Myocyte (in vitro differentiated cells): ENCODE data around the gene ZNF496. TPM values are rescaled to one million over a fixed set of nuclear protein-coding genes. Genes with fewer than 3 reads are reported as not detected.
A peak's percentile ranks its signal among the peaks of the same experiment; 100 is the strongest.

Experiments used
- DNase-seq: peaks from one replicate; pipeline ENCODE4 v3.0.0-alpha.2; 2012; ENCODE audit warnings: low read depth
- total RNA-seq: library from RNA; depleted of rRNA; stranded (reverse); fragments of >200 nt; gene quantifications from 2 replicates; pipeline ENCODE4 v1.2.3, GENCODE V29; 2014

Gene ZNF496
- total RNA-seq, 1 donor from 2014 or later: 35.9 TPM

DNA sequence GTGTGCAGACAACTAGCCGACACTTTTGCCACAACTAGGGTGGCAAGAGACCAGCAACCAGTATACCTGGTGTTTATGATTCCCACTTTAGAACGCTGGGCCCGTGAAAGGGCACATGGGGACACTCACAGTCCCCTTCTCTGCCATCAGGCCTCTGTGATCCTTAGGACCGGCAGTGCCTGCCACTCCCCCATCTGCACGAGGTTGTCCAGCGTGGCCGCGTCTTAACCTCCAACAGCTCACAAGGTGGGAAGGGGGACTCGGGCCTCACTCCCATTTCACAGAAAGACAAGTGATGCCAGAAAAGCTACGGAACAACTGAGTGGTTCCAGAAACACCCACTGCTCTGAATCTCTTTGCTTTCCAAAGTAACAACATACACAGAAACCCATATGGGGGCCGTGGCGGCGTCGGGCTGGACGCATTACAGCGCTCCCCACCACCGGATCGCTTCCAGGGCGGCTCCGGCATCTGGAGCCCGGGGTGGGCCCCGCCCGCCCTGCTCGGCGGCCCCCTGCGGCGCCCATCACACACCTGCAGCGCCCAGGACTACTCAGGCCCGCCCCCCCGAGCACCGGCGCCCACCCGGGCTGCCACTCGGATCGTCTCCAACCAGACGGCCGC is 1.0 kb downstream of the ZNF496 start:
- no peak for DNase-seq

DNA sequence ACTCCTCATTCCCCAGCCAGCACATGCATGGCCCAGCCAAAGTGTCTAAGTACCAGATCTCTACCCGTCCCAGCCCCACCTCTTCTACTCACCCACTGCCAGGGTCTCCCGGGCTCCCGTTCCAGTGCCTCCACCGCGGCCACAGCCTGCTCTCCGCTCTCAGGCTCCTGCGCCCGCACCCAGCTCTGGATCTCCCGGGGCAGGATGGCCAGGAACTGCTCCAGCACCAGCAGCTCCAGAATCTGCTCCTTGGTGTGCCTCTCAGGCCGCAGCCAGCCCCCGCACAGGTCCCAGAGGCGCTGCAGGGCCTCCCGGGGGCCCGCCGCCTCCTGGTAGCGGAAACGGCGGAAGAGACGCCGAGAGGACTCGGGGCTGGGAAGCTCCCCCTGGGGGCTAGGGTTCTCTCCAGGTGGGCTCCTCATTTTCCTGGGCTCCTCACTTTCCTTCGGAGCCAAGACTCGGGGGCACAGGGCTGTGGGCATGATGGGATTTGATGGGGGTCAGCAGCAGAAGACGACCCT is 2.5 kb downstream of the ZNF496 start:
- no peak for DNase-seq

DNA sequence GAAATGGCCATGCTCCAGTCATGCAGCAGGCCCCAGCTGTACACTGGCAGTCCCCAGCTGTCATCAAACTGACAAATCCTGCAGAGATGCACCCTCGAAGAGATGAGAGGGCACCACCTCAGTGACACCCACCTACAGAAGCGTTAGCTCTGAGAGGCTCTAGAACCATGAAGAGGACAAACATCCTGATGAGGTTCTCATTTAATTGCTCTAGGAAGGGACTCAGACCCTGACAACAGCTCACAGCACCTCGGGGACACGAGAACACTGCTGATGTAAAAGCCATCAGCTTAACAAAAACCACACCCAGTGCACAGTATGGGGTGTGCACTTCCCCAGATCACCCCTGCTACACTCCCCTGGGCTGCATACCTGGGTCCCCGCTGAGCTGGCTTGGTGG is 3.4 kb downstream of the ZNF496 start:
- DNase-seq: no peak

DNA sequence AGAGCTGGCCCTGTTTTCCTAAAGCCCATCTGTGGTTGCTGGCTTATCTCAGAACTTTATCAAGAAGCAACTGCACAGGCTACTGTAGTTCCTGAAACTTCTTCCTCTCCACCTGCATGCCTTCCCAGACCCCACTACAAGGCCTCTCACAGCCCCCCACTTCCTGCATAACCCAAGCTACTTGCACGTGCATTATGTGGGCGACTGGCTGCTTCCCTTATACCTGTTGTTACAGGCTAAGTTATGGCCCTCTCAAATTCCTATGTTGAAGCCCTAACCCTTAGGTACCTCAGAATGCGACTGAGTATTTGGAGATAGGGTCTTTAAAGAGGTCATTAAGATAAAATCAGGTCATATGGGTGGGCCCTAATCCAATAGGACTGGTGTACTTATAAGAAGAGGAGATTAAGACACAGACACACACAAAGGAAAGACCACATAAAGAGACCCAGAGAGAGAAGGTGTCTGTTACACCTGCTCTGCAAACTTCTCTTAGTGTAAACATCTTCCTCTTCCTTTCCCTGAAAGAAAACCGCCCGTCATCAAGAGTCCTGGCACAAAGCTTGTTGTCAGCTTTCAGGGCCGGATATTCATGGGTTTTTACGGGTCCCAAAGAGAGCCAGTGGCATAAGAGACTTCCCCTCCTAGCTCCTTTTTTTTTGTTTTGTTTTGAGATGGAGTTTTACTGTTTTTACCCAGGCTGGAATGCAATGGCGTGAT is 5.1 kb downstream of the ZNF496 start:
- DNase-seq: no peak

DNA sequence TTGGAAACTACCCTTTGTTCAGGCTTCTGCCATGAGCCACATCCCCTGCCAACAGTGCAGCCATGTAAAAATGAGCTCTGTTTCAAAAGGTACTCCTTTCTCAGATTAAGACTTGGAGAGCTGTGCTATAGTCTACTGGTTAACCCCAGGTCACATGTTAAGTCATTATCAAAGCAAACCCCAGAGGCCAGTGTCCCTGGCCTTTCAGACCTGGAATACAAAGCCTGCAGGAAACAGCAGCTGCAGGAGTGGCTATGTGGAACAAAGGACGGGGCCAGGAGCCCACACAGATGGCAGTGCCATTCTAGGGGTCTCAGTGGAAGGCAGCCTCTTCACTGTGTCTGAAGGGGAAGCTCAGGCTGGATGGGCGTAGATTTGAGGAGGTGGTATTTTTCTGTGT is 6.7 kb downstream of the ZNF496 start:
- DNase-seq: peak; percentile 72

DNA sequence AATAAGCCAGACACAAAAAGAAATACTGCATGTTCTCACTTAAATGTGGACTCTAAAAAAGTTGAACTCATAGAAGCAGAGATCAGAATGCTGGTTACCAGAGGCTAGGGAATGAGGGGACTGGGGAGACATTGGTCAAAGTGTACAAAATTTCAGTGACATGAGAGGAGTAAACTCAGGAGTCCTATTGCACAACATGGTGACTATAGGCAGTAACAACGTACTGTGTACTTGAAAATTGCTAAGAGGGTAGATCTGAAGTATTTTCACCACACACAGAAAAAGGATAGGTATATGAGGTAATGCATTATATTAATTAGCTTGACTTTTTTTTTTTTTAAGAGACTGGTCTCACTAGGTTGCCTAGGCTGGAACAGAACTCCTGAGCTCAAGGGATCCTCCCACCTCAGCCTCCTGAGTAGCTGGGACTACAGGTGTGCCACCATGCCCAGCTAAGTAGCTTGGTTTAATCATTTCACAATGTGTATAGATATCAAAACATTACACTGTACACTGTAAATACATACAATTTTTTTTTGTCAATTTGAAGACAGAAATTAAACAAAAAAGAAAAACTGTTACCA is 7.4 kb downstream of the ZNF496 start:
- DNase-seq: no peak

DNA sequence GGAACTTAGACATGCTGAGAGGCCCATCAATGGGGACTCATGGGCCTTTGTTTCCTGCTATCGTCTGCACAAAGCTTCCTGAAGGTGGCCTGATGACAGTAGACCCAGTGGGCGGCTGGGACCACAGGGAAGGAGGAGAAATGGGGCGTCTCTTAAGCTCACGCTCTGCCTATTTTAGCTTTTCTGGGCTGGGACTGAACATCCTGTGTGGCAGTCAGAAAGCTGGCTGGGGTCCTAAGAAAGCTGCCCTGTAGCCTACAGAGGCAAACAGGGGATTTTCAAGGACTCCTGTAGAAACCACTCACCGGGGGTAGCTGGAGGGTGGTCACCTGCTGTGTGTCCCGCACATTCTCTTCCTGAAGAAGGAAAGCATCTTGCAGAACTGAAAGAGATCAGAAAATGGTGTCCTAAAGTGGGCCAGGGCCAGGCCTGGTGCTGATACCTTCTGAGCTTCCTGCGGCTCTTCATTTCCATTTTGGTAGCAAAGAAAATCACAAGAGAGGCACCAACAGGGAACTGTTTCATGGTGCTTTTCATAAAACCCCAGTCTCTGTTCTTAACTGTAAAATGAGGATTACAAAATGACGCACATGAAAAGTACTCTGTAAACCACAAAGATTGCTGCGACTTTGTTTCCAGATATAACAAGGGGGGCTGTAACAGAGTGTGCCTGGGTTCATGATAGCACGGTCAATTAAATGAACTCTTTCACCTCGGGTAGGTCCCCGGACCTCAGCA is 8.6 kb downstream of the ZNF496 start:
- no peak for DNase-seq

DNA sequence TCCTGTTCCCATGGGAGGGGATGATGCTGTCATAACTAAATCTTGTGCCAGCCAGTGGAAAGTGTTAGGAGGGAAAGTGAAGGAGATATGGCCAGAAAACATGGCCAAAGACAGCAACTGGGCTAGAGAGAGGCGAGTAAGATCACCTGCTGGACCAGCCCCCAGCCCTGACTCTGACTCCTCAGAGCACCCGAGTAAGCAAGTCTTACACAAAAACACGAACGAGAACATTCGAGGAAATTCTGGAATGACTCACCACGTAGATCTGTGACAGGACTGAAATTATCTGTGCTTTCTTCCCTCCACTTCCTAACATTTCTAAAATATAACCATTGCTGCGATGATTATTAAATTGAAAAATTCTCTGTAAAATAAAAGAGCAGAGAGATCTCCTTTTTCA is 9.2 kb downstream of the ZNF496 start:
- no peak for DNase-seq

DNA sequence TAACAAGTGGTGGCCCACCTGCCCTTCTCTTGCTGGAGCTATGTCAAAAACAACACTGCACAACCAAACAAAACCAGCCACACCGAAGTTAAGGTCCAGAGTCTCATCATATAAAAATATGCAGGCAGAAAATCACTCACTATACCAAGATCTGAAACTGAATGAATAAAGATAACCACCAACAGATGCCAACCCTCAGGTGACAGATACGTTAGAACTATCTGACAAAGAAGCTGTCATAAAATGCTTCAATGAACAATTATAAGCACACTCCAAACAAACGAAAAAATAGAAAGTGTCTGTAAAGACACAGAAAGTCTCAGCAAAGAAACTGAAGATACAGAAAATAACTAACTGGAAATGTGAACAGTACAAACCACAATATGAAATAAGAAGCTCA is 14.0 kb downstream of the ZNF496 start:
- no peak for DNase-seq

DNA sequence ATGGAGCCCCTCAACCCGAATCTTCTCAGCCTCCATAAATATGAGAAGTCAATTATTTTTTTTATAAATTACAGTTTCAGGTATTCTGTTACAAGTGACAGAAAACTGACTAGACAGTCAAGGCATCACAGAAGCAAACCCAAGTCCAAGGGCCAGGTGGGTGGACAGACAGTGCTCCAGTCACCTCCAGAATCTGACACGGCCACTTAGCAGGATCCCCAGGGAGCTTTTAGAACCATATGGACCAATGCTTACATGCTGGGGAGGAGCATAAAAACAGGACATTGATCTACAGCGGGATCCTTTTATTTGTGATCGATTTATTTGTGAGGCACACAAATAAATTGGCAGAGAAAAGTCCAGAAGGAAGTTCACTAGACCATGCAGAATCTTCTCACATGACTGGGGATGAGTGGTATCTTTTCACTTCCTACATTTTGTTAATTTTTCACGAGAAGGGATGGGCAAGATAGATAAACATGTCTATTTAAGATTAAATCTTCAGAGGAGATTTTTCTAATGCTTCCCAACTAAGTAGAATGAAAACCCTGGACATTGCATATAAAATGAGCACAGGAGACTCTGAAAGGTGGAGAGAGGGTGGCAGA is 15.0 kb downstream of the ZNF496 start:
- no peak for DNase-seq

DNA sequence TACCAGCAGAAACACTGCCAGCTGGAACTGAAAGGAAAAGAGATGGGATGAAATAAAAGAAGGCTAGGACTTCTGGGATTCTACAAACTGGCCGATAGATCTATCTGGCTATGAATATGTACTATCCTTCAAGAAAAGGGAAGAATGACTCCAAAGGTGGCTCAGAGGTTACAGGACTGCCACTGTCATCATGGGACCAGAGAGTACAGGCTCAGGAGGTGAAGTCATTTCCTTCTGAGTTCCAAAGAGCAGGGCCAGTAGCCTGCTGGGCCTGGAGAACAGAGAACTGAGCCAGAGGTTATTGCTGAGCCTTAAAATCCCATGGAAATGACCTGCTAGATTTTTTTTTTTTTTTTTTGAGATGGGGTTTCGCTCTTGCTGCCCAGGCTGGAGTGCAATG is 27.6 kb downstream of the ZNF496 start:
- no peak for DNase-seq

DNA sequence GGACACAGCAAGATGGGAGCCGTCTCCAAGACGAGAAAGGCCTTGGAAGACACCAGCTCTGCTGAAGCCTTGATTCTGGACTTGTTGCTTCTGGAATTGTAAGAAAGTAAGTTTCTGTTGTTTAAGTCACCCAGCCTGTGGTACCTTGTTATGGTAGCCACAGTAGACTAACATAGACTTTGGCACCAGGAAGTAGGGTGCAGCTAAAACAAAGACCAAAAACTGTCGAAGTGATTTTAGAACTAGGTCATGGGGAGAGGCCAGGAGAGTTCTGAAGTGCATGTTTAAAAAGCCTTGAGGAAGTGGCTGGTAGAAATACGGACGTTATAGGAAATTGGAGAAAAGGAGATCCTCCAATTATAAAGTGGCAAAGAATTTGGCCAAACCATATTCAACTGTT is 28.5 kb downstream of the ZNF496 start:
- no peak for DNase-seq

DNA sequence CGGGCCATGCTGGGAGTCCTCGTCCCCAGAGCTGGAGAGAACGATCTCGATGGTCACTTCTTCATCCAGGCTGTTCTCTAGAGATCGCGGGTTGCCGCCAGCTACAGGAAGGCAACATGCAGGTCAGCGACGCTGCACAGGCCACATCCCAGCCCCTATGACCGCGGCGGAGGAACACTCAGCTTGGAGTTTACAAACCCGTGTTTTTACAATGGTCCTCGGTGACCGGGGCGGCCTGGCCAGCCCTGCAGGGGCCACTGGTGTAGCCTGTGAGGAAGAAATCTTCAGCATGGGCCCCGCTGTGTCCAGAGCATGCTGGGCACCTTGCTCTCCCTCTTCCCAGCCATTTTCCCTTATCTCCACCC is 30.5 kb downstream of the ZNF496 start:
- DNase-seq: no peak

DNA sequence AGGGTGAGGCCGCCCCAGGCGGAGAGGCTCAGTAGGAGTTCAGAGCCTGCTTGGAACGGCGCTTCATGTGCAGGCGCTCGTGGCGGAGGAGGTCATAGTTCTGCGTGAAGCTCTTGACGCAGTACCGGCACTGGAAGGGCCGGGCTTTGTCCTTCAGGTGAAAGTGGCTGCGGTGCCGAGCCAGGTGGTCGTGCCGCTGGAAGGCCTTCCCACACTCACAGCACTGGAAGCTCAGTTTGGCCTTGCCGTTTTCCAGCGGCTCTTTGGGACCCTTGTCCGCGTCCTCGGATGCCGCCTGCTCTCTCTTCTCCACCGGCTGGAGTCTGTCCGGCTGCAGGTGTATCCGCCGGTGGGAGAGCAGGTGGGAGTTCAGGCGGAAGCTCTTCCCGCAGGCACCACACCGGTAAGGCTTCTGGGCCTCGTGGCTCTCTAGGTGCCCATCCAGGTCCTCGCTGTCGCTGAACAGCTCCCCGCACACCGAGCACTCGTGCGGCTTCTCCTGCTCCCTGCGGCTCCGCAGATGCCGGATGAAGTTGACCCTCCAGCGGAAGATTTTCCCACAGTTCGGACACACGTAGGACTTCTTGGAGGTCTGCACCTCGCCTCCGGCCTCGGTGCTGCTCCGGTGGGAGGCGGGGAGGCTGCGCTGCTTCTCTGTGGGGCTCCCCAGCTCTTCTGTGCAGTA is 31.0 kb downstream of the ZNF496 start:
- DNase-seq: no peak

DNA sequence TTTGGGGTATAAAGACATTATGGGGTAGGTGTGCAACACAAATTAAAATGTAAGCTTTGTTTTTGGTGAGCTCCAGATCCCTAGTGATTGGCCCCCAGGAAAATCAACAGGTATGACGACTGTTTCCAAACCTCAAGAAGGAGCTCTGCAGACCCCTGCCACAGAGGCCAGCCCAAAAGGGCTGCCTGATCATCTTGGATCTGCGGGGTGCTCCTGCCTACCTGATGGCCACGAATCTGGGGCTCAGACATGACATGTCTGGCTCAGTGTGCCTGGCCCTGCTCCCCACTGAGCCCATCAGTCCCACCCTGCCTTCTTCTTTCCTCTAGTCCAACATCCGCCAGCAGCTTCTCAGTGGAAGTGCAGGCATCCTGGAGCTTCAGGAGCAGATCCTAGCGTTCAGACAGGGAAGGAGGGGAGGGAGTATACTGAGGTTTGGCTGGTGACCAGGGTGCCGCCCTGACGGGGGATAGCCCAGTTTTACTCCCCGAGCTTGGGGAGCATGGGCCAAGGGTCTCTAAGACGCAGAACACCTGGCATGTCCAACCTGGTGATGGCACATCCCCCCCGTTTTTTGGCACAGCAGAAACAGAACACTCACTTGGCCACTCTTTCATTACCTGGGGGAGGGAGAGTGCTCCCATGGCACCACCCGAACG is 31.8 kb downstream of the ZNF496 start:
- DNase-seq: no peak

DNA sequence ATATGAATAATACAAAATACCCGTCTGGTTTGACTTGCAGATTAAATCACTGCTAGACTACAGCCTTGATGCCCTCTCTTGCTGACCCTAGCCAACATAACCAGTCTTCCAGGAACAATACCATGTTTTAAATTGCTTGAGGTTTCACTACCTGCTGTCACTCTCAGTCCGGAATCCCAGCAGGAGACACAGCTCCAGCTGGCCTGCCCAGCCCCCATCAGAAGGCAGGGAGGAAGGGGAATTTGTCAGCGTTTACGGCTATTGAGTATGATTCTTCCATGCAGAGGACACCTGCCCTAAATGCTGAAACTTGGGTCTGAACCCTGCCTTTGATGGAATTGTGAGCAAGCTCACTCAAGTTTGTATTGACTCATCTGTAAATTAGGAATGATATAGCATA is 33.0 kb downstream of the ZNF496 start:
- DNase-seq: no peak

DNA sequence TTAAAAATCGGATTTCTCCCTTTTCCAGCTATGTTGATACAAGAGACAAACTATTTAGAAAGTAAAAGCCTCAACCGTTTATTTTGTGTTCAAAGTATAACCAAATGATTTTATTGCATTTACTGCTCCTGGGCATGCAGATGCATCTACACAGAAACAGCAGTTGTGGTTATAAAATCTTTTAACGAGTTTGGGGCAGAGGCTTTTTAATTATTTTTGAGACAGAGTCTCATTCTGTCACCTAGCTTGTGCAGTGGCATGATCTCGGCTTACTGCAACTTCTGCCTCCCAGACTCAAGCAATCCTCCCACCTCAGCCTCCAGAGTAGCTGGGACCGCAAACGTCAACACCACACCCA is 33.6 kb downstream of the ZNF496 start:
- no peak for DNase-seq

DNA sequence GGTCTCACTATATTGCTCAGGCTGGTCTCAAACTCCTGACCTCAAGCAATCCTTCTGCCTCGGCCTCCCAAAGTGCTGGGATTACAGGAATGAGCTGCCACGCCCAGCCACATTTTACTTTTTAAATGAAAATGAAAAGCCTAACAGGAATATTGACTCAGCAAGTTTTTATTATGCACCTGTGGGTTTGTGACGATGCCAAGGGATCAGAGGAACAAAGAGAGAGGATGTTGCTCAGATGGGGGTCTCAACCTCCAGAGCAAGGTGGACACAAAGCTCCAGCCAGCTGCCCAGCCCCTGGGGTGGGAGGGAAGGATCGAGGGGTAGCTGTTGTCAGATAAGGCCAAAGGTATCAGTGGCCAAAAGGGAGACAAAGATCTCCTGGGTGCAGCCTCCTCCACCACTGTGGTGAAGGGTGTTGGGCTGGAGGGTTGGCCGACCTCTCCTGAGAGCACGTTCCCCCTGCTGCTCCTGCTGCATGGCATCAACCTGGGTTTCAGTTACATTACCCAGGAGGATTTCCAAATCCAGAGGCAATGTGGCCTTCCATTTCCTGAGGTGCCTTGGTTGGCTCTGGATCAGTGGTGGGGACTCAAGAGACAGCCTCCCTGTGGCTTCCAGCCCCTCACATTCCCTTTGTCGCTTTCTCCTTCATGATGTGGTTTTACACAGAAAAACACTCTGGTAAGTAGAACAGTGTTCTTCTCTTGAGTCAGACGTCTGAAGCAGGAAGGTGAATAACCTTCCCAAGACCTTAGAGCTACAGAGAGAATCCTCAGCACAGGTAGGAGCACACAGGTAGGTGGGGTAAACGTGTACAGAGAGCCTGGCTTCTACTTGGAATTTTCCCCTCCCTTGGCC is 34.2 kb downstream of the ZNF496 start:
- DNase-seq: no peak

DNA sequence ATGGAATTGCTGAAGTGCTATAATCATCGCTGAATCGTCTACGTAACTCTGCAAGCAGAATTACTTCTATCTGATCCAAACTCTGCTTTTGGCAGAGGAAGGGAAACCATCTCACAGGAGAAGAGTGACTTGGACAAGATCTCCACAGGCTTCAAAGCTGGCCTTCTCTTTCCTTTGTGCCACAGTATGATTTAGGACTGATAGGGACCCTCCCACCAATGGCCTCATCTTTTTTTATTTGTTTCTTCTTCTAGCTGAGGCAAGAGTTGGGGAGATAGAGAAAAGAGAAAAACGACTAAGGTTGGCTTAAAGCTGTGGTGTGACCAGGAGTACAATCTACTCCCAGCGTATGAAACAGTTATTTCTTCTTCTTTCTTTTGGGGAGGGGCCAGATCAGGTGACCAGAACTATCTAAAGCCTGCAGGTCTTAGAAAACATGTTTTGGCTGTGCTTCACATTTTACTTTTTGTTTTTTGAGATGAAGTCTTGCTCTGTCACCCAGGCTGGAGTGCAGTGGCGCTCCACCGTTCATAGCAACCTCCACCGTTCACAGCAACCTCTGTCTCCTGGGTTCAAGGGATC is 35.0 kb downstream of the ZNF496 start:
- DNase-seq: no peak
